GM18517 (cell line): Measurements from ENCODE around the gene GNAZ.

ENCODE experiments used
- ATAC-seq: cut with Tn5 transposase; IDR thresholded peaks from one replicate; pipeline ENCODE4 v1.9.1; 2021; ENCODE audit warnings: mild to moderate bottlenecking, moderate library complexity; ENCODE audit not compliant: unreplicated experiment

GNAZ gene

DNA sequence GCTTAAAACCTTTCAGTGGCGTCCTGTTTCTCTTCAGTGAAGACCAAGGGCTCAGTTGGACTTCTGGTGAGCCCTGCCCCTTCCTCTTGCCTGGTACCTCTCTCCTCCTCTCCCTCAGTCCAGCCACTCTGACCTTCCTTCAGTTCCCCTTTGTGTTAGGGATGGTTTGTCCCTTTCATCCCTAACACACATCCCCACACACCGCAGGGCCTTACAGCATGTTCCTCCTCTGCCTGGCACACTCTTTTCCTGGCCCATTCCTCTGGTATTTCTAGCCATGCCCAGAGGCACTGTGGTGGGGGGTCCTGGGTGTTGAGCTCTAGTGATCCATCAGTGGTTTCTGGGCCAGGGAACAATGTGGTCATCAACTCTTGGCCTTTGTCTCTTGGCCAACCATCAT lies 21.4 kb downstream of the GNAZ start:
- ATAC-seq: no peak

GRCh38 chr22:23092217-23092955 lies 22.1 kb downstream of the GNAZ start:
- ATAC-seq: no peak

- ATAC-seq: no peak
Measured at GRCh38 chr22:23093051-23093788, 22.9 kb downstream of the GNAZ start.

DNA sequence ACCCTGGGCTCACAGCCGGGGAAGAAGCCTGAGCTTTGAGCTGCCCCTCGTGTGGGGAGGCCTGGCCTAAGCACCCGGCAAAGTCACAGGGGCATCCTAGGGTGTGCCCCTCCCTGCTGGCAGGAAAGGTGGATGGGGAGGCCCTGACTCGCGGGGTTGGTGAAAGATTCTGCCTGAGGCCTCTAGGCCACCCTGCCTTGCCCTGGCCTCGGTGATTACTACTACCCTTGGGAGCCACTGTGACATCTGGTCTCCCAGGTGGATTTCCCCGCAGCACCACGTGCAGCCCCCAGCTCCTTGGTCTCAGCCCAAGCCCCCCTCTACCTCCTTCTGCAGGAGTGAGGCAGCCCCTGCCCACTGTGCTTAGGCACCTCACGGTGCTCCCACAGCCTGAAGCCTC lies 23.9 kb downstream of the GNAZ start:
- ATAC-seq: no peak

DNA sequence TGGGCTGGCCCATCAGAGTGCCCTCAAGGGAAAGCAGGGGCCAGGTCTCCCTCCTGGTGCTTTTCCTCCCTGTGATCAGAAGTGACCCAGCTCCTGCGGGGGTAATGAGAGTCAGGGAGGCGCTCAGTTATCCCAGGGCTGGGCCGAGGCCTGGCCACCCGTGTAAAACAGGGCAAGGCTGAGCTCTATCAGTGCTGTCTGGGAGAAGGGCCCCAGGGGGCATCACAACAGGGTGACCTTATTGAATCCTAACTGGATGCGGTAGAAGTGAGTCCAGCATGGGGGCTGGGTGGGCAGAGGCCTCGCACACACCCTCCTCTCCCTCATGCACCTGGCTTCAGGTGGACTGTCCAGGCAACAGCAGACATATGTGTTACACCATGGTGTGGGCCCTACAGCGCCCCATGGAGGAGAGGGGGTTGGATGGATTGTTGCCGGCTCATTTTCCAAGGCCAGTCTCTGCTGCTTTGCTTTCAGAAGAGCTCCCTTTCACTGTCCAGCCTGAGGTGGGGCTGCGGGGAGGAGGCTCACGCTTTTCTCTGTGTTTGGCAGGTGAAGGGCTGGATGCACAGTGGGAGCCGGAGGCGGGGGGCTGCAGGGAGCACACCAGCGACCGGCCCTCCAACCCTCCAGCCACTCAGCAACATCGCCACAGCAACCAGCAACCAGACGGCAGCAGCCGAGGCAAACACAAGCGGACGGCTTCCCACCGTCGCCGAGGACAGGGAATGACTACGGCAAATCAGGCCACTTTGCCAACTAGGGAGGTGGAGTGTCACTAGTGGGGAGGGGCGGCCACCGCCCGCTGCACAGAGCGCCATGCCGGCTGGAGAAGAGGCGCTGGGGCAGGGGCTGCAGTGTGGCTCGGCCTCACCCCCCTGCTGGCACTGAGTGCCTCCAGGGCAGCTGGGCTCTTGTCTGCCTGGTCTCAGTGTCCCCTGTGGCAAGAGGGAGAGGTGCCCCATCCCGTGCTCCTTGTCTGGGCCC lies 24.7 kb downstream of the GNAZ start:
- ATAC-seq: no peak

DNA sequence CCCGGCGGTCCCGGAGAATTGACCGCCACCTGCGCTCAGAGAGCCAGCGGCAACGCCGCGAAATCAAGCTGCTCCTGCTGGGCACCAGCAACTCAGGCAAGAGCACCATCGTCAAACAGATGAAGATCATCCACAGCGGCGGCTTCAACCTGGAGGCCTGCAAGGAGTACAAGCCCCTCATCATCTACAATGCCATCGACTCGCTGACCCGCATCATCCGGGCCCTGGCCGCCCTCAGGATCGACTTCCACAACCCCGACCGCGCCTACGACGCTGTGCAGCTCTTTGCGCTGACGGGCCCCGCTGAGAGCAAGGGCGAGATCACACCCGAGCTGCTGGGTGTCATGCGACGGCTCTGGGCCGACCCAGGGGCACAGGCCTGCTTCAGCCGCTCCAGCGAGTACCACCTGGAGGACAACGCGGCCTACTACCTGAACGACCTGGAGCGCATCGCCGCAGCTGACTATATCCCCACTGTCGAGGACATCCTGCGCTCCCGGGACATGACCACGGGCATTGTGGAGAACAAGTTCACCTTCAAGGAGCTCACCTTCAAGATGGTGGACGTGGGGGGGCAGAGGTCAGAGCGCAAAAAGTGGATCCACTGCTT lies 25.5 kb downstream of the GNAZ start:
- ATAC-seq: no peak

DNA sequence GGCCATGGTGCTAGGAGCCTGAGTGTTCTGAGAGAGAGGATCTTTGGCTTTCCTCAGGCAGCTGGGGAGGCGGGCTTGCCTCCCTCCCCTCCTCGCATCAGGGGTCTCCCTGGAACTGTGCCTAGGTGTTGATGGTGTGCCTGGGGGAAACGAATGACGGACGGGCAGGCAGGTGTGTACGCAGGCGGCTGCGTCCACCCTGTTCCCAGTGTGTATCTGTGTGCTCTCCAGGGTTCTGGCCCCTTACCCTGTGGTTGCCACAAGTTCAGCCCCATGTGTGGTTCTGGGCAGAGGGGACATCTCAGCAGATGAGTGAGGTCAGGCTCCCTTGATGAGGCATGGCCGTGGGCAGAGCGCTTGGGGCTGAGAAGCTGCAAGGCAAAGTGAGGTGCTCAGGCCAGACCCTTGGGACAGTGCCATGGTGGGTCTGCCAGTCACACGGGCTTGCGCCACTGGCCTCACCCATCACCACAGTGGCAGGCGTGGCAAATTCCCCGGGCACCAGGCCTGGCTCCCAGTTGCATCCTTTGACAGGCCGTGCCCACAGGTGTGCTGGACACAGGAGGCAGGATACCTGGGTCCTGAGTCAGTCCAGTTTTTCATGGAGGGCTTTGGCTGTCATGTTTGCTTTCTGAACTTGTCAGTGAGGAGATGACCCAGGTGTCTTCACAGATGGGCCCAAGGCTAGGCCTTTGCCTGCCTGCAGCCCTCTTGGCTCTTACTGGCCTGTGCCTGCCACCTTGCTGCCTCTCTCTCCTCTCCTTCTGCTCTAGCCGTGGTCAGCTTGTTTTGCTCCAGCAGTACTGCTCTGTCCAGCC lies 27.3 kb downstream of the GNAZ start:
- ATAC-seq: no peak

GRCh38 chr22:23098230-23098705 lies 27.9 kb downstream of the GNAZ start:
- no peak for ATAC-seq

DNA sequence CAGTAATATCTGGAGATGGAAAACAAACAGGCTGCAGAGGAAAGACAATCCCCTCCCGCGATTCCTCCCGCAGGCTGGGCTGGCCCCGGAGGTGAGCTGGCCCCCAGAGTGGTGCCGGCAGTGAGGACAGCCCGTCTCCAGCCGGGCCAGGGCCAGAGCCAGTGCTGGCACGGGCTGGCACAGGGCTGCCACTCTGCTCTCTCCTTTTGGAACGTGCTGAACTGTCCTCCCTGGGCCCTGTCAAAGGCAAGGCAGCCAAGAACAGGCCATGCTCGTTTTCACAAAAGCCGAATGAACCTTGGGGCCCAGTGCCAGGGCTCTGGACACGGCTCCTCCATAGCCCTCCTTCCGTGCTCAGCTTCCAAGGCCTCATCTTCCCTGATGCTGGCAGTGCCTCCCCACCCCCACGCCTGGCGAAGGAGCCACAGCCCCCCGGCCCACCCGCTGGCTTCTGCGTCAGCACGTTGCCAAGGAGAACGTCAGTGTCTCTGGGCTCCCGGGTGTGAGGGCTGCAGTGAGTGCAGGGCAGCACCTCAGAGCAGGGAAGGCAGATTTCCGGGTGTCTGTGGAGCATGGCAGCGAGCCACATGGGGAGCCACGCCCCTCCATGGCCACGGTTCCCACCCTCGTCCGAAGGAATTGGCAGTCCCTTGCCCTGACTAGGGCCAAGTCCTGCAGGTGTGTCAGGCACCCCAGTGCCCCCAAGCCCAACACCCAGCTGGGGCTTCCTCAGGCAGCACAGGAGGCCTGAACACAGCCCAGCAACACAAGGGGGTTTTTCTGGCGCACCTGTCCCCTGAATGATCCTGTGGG lies 28.6 kb downstream of the GNAZ start:
- no peak for ATAC-seq

DNA sequence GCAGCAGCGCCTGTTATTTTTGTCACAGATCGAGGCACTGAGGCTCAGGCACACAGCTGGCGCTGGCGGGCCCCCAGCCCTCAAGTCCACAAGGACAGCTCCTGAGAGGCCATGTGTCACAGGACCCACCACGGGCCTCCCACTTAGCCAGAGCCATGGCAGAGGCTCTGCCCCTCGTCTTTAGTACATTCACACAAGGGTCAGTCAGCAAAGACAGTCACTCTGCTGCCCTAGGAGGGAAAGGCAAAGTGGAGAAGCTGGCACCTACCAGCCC lies 29.1 kb downstream of the GNAZ start:
- ATAC-seq: no peak

GRCh38 chr22:23100124-23100801 lies 29.9 kb downstream of the GNAZ start:
- ATAC-seq: no peak

- no peak for ATAC-seq
Measured at GRCh38 chr22:23101524-23101923, 31.2 kb downstream of the GNAZ start.

- no peak for ATAC-seq
Measured at GRCh38 chr22:23102002-23102655, 31.8 kb downstream of the GNAZ start.

GRCh38 chr22:23102776-23103175 lies 32.5 kb downstream of the GNAZ start:
- ATAC-seq: no peak

DNA sequence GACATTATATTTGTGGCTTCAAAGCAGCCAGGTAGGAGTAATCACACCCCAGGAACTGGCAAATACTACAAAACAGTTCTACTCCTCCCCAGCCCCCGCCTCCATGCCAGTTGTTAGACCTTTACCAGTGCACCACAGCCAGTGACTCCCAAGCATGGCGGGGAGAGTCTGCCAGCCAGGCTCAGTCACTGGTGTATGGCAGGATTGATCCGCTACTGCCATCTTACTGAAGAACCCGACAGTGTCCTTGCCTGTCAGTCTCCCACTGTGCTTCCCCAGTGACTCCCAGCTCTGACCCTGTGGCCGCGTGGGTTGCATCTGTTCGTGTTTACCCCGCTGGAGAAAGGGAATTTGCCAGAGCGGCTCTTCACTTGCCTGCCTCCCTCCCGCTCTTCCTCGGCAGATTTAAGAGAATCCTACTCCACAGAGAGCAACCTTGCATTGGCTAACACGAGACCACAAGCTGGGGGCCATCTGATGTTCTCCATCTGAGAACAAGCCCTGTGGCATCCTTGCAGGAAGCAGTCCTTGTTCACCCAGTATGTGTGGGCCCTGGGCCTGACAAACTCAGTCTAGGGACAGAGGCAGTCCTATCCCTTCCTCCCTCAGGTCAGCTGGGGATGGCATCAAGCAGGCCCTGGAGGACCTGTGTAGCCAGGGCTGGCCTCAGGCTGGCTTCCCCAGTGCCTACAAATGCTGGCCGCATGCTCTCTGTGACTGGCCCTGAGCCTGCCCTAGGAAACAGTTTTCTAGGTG lies 33.1 kb downstream of the GNAZ start:
- no peak for ATAC-seq

DNA sequence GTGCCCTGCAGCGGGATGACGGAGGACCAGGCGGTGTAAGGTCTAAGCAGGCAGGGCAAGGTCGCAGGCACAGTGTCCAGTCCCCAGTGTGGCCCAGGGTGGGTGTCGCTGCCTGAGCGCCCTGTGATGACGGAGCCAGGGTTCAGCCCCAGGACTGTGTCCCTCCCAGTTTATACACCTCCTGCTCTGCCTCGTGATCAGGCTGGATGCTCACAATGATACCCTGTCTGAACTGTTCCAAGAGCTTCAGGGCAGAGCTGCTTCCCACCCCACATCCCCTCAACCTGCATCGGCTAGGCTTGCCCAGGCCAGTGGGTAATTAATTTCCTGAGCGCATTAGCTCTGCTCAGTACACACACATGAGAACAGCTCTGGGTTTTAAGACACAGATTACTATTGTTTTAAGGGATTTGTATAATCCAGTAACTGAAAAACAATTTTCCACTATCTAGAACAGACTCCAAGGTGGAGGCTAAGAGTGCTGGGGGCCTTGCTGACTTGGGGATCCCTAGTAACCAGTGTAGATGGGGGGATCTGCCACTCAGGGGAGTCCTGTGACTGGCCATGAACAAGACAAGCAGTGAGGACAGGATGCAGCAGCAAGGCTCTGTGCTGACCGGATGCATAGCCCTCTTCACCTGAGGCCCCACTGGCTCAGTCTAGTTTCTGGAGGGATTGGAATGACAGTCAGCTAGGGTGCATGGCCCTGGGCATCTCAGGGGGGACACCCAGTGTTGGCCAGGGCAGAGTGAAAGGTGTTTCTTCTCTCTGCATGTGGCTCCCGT lies 34.1 kb downstream of the GNAZ start:
- no peak for ATAC-seq

DNA sequence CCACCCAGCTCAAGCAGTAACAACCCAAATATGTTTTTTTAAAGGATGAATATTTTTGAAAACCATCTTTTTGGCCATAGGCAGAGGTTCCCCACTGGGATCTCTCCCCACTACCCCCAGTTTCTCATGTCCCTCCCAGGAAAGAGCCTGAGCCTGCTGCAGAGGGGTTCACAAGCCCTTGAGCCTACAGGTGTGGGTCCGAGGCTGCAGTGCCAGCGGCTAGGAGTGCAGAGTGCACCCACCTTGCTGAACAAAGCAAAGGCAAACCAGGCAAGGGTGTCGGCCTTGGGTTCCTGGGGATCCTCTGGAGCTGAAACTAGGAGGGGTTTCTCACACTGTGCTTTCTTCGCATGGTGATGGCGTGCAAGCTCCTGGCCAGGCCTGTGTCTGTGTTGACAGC lies 35.0 kb downstream of the GNAZ start:
- no peak for ATAC-seq
